ENCODE measurements around the gene UBA5. TPM values are rescaled to one million over a fixed set of nuclear protein-coding genes. Genes with fewer than 3 reads are reported as not detected.

Gene UBA5
- polyA plus RNA-seq, 3 donors = 9.3 to 19.5 (median 13.8) TPM

DNA sequence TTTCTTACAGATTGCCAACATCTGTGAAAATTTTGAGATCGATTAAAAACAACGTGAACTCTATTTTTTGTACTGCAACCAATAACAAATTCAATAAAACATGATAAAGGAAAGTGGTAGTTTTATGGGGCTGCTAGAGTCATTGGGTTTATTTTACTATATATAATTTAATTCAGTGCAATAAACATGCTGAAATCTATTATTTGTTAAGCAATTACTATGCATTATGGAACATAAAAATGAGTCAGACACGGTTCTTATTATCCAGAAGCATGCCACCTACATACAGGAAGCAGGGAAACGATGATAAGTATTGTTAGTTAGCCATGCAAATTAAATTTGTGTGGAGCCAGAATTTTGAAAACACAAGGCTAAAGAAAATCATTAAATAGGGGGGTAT, 34.9 kb downstream of the UBA5 start:
- Histone ChIP-seq H3K4me1 (ENCODE audit: control insufficient read depth in 1 of 2, insufficient read depth in 2 of 2, low read length in 2 of 2) (no peaks in the 10 kb centered on the region), H3K79me2 (ENCODE audit: insufficient read depth, low read length) (no peaks in the 10 kb centered on the region), H3K27ac (ENCODE audit: low read depth in 1 of 2, low read length in 2 of 2) (no peak overlapping the region), H3K27me3 (ENCODE audit: control insufficient read depth in 2 of 2, insufficient read depth in 2 of 2, low read length in 2 of 2) (no peaks in the 10 kb centered on the region), H2AFZ (ENCODE audit: insufficient read depth, low read depth, low read length, poor library complexity, severe bottlenecking) (no peak overlapping the region), H3K36me3 (replicated peaks in 1 of 2; ENCODE audit: control insufficient read depth in 1 of 2, insufficient read depth in 2 of 2, low read length in 2 of 2) (peaks cover 92 to 99% of the 10 kb centered on the region in 2 donors), H3K9me3 (replicated peaks in 1 of 2; ENCODE audit: control insufficient read depth in 1 of 2, insufficient read depth in 1 of 2, low read length in 2 of 2) (no peaks in the 10 kb centered on the region), H3K4me3 (replicated peaks in 1 of 3; ENCODE audit: low read depth in 2 of 3, low read length in 3 of 3) (no peak overlapping the region), H3K9ac (ENCODE audit: insufficient read depth, low read length, poor library complexity, severe bottlenecking) (no peak overlapping the region), H3K4me2 (replicated peaks; ENCODE audit: extremely low read depth, low read length, poor library complexity, severe bottlenecking) (no peak overlapping the region), H4K20me1 (ENCODE audit: insufficient read depth, low read length) (no peaks in the 10 kb centered on the region)
- Mint-ChIP-seq H3K9me3 (no peaks in the 10 kb centered on the region), H3K4me3 (no peak overlapping the region), H3K4me1 (no peaks in the 10 kb centered on the region), H3K27ac (no peak overlapping the region), H3K27me3 (ENCODE audit: low read depth in 3 of 3) (no peaks in the 10 kb centered on the region), H3K36me3 (peaks cover 63 to 76% of the 10 kb centered on the region in 2 donors)
- DNase-seq = no peak
- intact Hi-C loops (cut with micrococcal nuclease) = no loop called here
- WGBS (ENCODE audit: insufficient coverage) = no CpG with 5 or more reads among the region's 4 CpGs
- TF ChIP-seq CTCF (IDR thresholded peaks at IDR 0.05) = no peak

- Mint-ChIP-seq H3K27me3 (ENCODE audit: low read depth in 3 of 3) (no peaks in the 10 kb centered on the region), H3K36me3 (peaks cover 63 to 75% of the 10 kb centered on the region in 2 donors), H3K9me3 (no peaks in the 10 kb centered on the region), H3K4me3 (no peak overlapping the region), H3K4me1 (no peaks in the 10 kb centered on the region), H3K27ac (peak overlapping the region in 3 of 7 donors; percentile 46 to 65 (median 51))
- Histone ChIP-seq H3K36me3 (replicated peaks in 1 of 2; ENCODE audit: control insufficient read depth in 1 of 2, insufficient read depth in 2 of 2, low read length in 2 of 2) (peaks cover 92 to 99% of the 10 kb centered on the region in 2 donors), H3K4me2 (replicated peaks; ENCODE audit: extremely low read depth, low read length, poor library complexity, severe bottlenecking) (no peak overlapping the region), H3K27ac (ENCODE audit: low read depth in 1 of 2, low read length in 2 of 2) (no peak overlapping the region), H4K20me1 (ENCODE audit: insufficient read depth, low read length) (no peaks in the 10 kb centered on the region), H3K9me3 (replicated peaks in 1 of 2; ENCODE audit: control insufficient read depth in 1 of 2, insufficient read depth in 1 of 2, low read length in 2 of 2) (no peaks in the 10 kb centered on the region), H3K4me3 (replicated peaks in 1 of 3; ENCODE audit: low read depth in 2 of 3, low read length in 3 of 3) (no peak overlapping the region), H3K27me3 (ENCODE audit: control insufficient read depth in 2 of 2, insufficient read depth in 2 of 2, low read length in 2 of 2) (no peaks in the 10 kb centered on the region), H3K79me2 (ENCODE audit: insufficient read depth, low read length) (no peaks in the 10 kb centered on the region), H3K9ac (ENCODE audit: insufficient read depth, low read length, poor library complexity, severe bottlenecking) (no peak overlapping the region), H2AFZ (ENCODE audit: insufficient read depth, low read depth, low read length, poor library complexity, severe bottlenecking) (no peak overlapping the region), H3K4me1 (ENCODE audit: control insufficient read depth in 1 of 2, insufficient read depth in 2 of 2, low read length in 2 of 2) (no peaks in the 10 kb centered on the region)
- TF ChIP-seq CTCF (IDR thresholded peaks at IDR 0.05) = no peak
- intact Hi-C loops (cut with micrococcal nuclease) = no loop called here
- WGBS (ENCODE audit: insufficient coverage) = no CpG with 5 or more reads among the region's 1 CpG
- DNase-seq = no peak
These were observed 35.3 kb downstream of the UBA5 start for GRCh38 chr3:132695422-132695821.

Measured in CD14-positive monocyte (primary cell).